H1 (cell line): ENCODE measurements around the gene ANP32A. TPM values are rescaled to one million over a fixed set of nuclear protein-coding genes. Genes with fewer than 3 reads are reported as not detected.

Source experiments
- ATF2 ChIP-seq: IDR thresholded peaks from 2 replicates; pipeline ENCODE4 v1.6.1; 2012; ENCODE audit warnings: low read length, inconsistent platforms
- EGR1 ChIP-seq: IDR thresholded peaks from 2 replicates; pipeline ENCODE4 v1.6.1; 2011; ENCODE audit warnings: low read depth, low read length, borderline replicate concordance
- EZH2 ChIP-seq: fragments of 200-600 bp; sonication (generic); IDR thresholded peaks from 2 replicates; pipeline ENCODE4 v1.7.1; 2012; ENCODE audit warnings: low read depth, mild to moderate bottlenecking, moderate library complexity, low read length, inconsistent platforms; ENCODE audit not compliant: severe bottlenecking
- MAFK ChIP-seq: IDR thresholded peaks from 2 replicates; pipeline ENCODE4 v1.6.1; 2012; ENCODE audit warnings: low read depth, mild to moderate bottlenecking, improper control_type of control experiment, low read length
- PHF8 ChIP-seq: fragments of 200-600 bp; sonication (generic); conservative IDR thresholded peaks from 2 replicates; pipeline ENCODE4 v1.7.1; 2012; ENCODE audit warnings: low read depth, mild to moderate bottlenecking, inconsistent platforms, low read length, moderate library complexity
- RBBP5 ChIP-seq: IDR thresholded peaks from 2 replicates; pipeline ENCODE4 v1.7.1; 2012; ENCODE audit warnings: low read depth, mild to moderate bottlenecking, inconsistent platforms, low read length, moderate library complexity, borderline replicate concordance
- RXRA ChIP-seq: IDR thresholded peaks from 2 replicates; pipeline ENCODE4 v1.6.1; 2011; ENCODE audit warnings: low read depth, mild to moderate bottlenecking, low read length, moderate library complexity; ENCODE audit not compliant: insufficient read depth
- ZNF274 ChIP-seq: IDR thresholded peaks from 2 replicates; pipeline ENCODE4 v1.7.0; 2012; ENCODE audit warnings: low read length, borderline replicate concordance; ENCODE audit errors: extremely low read depth
- polyA plus RNA-seq, 7 experiments: library from polyadenylated mRNA; depleted of rRNA in 3 of 7; stranded (reverse) in 5 of 7; unstranded in 2 of 7; fragments of >200 nt in 5 of 7; fragments of 200-250 nt in 2 of 7; gene quantifications; 1 replicate in 5 of 7; 2 replicates in 1 of 7; 4 replicates in 1 of 7; pipeline versions ENCODE4 v1.2.1 to v1.2.3, GENCODE V29; 2011 to 2013; ENCODE audit warnings: missing spikeins in 2 of 7, mixed read lengths in 2 of 7
- total RNA-seq: library from RNA; stranded (reverse); fragmentation: NEBNext Ultra II Directional; extraction: Animal tissue kit (Norgen Biotek cat#: 25700); gene quantifications from 2 replicates; pipeline ENCODE4 v1.2.1, GENCODE V29; 2021

The ANP32A gene
- total and polyA plus RNA-seq, 2 of the 8 experiments (the other 6 are each of a cell fraction or from before 2014, with no cell fraction given): 70.8 to 295 TPM

- TF ChIP-seq ATF2 (no peak), EGR1 (no peak), RXRA (no peak), PHF8 (no peak), MAFK (no peak), EZH2 (no peak), RBBP5 (no peak), ZNF274 (no peak)
These were observed 46.0 kb downstream of the ANP32A start (continued) for GRCh38 chr15:68774521-68775235.
